GM13977 (cell line): ENCODE measurements around the gene RUNX3.
"Not testable (repeated sequence)": the region's sequence is repeated elsewhere in the genome, so short reads cannot be mapped to it uniquely, and the experiment has no call there.

Experiments used
- DNase-seq: peaks from one replicate; pipeline ENCODE4 v3.0.0; 2012; ENCODE audit warnings: low spot score
- in situ Hi-C: fragments of 300-500 bp; cut with MboI; formaldehyde crosslinking; loops from one replicate; pipeline ENCODE4 v1.12.0; 2022; ENCODE audit warnings: low sequenced_read_pairs, low pct_unique_long_range_greater_than_20kb, mixed read lengths, inconsistent platforms; ENCODE audit not compliant: unreplicated experiment
- TF ChIP-seq, protein P1 (sequence below): IDR thresholded peaks from 2 replicates; pipeline ENCODE4 v1.5.1; 2012; ENCODE audit warnings: mild to moderate bottlenecking, control low read depth; ENCODE audit not compliant: insufficient read depth; ENCODE audit errors: extremely low read depth, missing control alignments

Gene RUNX3

GRCh38 chr1:24930260-24931145 is at the start of gene RUNX3:
TSS of gene RUNX3 (minus strand) at chr1:24930276. CDS start at chr1:24929868, 408 bp downstream.
- peak; percentile 99 for DNase-seq
- TF ChIP-seq, protein P1, sequence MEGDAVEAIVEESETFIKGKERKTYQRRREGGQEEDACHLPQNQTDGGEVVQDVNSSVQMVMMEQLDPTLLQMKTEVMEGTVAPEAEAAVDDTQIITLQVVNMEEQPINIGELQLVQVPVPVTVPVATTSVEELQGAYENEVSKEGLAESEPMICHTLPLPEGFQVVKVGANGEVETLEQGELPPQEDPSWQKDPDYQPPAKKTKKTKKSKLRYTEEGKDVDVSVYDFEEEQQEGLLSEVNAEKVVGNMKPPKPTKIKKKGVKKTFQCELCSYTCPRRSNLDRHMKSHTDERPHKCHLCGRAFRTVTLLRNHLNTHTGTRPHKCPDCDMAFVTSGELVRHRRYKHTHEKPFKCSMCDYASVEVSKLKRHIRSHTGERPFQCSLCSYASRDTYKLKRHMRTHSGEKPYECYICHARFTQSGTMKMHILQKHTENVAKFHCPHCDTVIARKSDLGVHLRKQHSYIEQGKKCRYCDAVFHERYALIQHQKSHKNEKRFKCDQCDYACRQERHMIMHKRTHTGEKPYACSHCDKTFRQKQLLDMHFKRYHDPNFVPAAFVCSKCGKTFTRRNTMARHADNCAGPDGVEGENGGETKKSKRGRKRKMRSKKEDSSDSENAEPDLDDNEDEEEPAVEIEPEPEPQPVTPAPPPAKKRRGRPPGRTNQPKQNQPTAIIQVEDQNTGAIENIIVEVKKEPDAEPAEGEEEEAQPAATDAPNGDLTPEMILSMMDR = peak; percentile 34
- in situ Hi-C loops = loop anchor here (10.0 kb wide), 1 partner anchor 104 kb away; no protein-coding TSS in a partner anchor

DNA sequence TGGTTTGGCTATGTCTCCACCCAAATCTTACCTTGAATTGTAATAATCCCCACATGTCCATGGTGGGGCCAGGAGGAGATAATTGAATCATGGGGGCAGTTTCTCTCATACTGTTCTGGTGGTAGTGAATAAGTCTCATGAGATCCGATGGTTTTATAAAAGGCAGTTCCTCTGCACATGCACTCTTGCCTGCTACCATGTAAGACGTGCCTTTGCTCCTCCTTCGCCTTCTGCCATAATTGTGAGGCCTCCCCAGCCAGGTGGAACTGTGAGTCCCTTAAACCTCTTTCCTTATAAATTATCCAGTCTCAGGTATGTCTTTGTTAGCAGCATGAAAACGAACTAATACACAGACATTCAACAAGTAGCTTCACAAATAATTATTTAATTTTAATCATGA is 49.2 kb upstream of the RUNX3 start:
- in situ Hi-C loops, DNase-seq: not testable (repeated sequence)

DNA sequence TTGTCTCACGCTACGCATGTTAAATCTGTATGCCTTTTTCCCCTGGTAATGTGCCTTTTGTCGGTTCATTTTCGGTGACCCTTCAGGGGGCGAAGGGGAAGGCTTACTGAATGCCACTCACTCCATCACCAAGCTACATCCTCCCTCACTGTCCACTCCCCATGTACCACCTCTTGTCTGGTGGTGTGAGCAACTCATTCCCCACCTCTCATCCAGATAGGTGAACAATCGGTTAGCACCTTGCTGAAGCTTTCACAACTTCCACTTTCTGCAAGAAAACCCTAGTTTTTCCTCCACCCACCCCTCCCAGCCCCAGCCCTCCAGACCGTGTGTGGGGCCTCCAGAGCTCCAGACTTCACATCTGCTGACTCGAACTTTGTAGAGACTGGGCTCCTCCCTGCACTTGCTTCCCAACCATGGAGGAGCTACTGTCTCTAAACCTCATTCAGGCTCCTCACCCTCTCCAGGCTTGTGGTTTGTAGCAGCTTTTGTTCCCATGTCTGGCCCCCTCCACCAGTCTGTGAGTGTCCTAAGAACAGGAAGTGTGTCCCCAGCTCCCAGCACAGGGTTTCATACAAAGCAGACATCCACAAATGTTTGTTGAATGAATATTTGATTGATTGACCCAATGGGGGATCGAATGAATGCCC is 48.4 kb upstream of the RUNX3 start:
- DNase-seq = no peak
- in situ Hi-C loops = no loop called here
- TF ChIP-seq, protein P1 = no peak

DNA sequence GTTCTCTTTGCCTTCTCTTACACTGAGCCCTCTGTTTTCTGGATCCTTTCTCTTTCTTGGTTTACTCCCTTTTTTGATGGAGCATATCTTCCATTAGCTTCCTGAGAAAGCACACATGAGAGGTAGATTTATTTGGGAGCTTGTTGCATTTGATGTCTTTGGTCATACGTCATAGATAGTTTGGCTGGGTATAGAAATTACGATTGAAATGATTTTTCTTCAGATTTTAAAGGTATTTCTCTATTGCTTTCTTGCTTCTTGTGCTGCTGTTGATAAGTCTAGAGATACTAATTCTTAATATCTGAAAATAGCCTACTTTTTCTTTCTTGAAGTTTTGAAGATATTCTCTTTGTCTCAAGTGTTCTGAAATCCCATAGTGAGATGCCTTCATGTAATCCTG is 45.3 kb upstream of the RUNX3 start:
- no peak for DNase-seq
- TF ChIP-seq, protein P1 = no peak
- in situ Hi-C loops = no loop called here

- in situ Hi-C loops = no loop called here
- no peak for DNase-seq
- TF ChIP-seq, protein P1 = no peak
These were observed 43.2 kb upstream of the RUNX3 start for GRCh38 chr1:24973315-24973714.

GRCh38 chr1:24972915-24973242 is 42.8 kb upstream of the RUNX3 start:
- DNase-seq = no peak
- in situ Hi-C loops = no loop called here
- TF ChIP-seq, protein P1 = no peak

- DNase-seq = no peak
- TF ChIP-seq, protein P1 = no peak
- in situ Hi-C loops = no loop called here
These were observed 42.3 kb upstream of the RUNX3 start for GRCh38 chr1:24972221-24972914.
